HG03175 (cell line): ENCODE data around the gene TCP10L.
"Not testable (repeated sequence)": the region's sequence is repeated elsewhere in the genome, so short reads cannot be mapped to it uniquely, and the experiment has no call there.

Experiments used
- ATAC-seq: cut with Tn5 transposase; IDR thresholded peaks from one replicate; pipeline ENCODE4 v1.9.1; 2021; ENCODE audit warnings: mild to moderate bottlenecking, moderate library complexity; ENCODE audit not compliant: unreplicated experiment

Gene TCP10L

DNA sequence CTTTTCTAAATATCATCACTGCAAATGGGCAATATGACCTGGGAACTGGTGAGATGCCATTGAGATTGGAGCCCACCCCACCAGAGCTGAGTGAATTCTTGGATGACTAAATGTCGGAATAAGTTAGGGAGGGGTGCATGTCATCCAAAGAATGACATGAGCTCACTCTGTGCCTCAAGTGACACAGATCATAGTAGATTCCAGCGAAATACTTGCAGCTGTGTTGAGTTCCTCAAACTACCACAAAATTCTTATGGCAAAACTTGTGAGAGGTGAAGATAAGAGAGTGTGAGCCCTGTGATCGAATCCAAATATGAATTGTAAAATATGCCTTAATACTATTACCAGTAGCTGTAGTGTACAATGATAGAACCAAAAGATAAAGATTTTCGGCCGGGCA, 2.3 kb upstream of the TCP10L start:
- no peak for ATAC-seq

DNA sequence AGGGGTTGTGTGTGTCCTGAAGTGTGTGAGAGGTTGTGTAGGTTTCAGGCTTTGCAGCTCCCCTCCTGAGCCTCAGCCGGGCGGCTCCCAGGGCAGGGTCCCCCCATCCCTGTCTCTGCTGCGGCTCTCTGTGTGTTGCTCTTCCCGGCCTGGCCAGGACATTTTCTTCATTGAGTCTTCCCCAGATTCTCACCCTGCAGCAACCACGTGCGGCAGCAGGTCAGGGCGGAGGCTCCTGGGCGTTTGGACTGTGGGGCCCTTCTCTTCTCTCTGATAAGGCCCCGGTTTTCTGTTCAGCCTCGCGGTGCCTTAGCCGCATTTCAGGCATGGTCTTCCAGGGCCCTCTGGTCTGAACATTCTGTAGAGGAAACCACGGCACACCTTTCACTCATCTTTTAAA, 1.8 kb upstream of the TCP10L start:
- no peak for ATAC-seq

DNA sequence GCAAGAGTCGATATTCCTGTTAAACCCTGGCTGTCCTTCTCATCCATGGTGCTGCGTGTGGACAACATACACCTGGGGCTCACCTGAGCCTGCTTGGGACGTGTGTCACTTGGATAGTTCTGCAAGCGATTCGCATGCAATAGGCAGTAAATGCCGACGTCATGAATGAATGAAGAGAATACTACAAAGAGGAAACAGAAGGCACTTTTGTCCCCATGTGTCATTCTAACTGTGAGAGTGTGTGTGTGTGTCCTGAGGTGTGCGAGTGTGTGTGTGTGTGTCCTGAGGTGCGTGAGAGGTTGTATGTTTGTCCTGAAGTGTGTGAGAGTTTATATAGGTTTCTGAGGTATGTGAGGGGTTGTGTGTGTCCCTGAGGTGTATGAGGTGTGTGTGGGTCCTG, 647 bp upstream of the TCP10L start:
- ATAC-seq, result no peak

DNA sequence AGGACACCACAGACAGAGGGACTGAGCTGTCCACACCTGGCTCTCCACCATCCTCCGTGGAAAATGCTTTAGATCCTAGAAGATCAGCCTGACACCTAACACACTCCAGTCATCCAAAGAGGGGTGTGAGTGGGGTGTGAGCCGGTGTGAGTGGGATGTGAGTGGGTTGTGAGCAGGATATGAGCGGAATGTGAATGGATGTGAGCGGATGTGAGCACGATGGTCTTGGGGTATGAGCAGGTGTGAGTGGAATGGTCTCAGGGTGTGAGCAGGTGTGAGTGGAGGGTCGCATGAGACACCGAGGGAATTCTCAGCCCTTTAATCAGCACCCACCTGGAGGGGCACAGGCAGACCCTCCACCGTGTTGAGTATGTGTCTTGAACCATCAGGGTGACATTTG, 851 bp downstream of the TCP10L start:
- no peak for ATAC-seq

DNA sequence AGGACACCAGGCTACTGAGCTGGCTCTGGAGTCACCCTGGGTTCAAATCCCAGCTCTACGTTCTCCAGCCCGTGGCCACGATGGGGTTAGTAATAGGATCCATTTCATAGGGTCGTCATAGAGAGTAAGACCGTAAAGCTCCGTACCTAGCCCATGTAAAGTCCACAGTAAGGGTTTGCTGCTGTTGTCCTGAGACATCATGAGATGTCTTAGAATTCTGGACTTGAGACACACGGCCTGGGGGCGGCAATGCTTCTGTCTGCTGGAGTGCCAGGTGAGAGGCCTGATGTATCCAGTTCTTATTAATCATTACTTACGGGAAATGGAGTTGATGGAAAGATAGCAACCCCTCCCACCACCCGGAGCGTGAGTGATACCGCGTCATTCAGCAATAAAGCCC, 3.6 kb downstream of the TCP10L start:
- ATAC-seq, result no peak

DNA sequence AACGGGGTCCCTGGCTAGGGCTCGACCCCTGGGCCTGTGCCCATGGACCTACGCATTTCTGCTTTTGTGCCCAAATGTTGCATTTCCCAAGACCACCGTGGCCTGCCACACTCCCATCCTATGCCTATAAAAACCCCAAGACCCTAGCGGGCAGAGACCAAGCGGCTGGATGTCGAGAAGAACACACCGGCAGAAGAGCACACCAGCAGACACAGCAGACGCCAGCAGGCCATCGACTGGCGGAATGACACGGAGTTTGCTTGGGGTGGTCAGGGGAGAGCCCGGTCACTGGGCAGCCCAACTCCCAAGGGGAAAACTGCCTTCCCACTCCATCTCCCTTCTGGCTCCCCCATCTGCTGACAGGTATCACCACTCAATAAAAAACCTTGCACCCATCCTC, 4.4 kb downstream of the TCP10L start:
- no peak for ATAC-seq

DNA sequence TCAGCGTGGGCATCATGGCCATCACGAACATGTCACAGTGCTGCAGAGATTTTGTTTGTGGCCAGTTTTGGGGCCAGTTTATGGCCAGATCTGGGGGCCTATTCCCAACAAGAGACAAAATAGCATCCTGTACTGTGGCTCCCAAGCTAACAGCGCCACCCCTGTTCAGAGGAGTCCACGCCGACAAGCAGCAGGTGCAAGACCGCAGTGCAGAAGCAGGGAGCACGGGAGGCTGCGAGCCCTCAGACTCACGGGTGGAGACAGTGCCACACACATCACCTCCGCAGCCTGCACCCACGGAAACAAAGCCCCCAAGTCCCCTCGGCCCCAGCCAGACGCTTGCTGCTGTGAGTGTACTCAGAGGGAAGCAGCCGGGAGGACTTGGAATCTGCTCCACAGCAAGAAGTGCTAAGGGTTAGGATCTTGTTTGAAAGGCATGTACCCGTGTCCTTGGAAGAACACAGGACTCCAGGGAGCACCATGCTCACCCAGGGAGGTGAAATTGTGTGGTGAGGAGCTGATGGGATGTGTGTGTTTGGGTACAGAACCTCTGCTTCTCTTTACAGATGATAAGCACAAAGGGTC, 7.1 kb downstream of the TCP10L start:
- ATAC-seq, result no peak

DNA sequence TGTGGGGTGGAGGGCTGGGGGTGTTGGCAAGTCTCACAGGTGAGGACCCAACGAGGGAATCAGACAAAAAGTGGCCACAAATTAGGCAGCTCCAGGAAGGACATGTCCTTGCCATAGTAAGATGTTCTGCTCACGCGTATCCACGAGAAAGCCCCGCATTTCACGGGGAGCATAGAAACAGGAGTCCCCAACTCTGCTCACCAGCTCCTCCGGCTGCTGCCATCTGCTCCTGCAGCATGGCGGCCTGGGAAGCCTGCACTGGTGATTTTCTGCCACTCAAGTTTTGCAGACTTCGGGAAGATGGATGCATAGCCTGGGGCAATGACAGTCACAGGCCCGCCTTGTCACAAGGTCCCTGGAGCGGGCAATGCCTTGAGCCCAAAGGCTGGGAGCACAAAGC, 9.3 kb downstream of the TCP10L start:
- ATAC-seq, result no peak

DNA sequence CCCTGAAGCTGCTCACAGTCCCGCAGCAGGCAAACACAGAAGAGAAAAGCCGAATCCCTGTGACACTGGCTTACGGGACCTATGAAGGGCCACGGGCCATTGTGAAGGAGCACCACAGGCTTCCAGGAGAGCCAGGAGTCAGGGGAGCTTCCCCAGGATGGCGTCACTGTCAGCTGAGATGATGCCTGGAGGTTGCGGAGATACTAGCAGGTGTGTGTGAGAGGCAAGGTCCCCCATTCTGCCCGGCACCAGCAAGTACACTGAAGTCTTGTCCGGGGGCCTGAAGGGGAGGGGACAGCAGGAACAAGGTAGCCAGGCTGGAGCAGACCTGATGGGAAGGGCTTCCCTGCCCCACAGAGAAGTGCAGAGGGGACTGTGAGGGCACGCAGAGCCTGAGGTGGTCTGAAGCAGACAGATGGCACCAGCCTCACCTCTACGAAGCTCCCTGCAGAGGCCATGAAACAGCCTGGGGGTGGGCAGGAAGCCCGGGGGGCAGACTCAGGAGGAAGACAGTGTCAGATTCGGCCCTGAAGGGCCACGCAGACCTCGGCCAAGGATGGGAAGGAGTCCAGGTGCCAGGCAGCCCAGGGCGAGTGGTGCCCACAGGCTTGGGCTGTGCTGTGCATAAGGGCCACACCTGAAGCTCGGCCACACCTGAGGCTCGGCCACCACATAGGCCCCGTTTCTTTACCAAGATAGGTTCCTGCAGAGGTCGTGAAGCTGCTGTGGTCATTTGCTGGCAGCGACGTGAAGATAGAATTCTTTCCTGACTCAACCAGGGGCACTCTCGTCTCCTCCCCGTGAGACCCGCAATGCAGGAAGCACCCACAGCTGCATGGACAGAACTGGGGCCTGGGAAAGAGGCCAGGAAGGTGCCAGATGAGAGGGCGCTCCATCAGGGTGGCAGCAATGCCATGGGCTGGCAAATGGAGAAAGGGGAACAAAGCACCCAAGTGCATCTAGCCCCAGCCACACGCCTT, 10.1 kb downstream of the TCP10L start:
- ATAC-seq, result no peak

DNA sequence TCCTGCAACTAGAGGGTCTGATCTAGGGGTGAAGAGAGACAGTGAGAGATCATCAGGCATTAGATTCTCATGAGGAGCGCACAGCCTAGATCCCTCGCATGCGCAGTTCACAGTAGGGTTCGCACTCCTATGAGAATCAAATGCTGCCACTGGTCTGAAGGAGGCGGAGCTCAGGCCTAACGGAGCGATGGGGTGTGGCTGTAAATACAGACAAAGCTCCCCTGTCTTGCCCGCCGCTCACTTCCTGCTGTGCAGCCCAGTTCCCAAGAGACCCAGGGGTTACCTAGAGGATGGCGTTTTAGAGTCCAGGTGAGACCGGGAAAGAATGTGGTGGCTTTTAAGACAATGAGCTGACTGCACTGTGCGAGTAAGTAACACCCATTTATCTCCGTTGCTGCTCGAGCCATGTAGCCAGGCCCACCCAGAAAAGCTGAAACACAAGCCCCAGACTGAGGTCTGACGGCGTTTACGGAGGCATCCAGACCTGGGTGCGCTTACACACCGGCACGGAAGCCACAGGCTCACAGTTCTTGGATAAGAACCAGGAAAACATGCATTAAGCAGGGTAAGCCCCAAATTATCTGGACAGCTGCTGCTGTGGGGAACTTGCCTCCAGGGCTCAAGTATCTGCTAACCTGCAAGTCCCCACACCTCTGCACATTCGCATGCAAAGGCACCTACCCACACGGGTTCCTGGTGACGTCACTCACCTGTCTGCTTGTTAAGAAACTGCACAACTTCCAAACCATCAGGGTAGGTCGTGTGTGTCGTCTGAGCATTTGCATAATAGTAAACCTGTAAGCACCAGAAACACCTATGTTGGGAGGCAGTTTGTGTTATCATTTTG, 12.5 kb downstream of the TCP10L start:
- ATAC-seq, result no peak

DNA sequence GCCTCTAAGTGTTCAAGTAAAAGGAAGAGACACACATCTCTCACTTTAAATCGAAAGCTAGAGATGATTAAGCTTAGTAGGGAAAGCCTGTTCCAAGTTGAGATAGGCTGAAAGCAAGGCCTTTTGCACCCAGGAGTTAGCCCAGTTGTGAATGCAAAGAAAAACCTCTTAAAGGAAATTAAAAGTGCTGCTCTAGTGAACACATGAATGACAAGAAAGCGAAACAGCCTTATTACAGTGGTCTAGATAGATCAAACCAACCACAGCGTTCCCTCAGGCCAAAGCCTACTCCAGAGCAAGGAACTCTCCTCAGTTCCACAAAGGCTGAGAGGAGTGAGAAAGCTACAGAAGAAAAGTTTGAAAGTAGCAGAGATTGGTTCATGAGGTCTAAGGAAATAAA, 14.9 kb downstream of the TCP10L start:
- ATAC-seq, result no peak

DNA sequence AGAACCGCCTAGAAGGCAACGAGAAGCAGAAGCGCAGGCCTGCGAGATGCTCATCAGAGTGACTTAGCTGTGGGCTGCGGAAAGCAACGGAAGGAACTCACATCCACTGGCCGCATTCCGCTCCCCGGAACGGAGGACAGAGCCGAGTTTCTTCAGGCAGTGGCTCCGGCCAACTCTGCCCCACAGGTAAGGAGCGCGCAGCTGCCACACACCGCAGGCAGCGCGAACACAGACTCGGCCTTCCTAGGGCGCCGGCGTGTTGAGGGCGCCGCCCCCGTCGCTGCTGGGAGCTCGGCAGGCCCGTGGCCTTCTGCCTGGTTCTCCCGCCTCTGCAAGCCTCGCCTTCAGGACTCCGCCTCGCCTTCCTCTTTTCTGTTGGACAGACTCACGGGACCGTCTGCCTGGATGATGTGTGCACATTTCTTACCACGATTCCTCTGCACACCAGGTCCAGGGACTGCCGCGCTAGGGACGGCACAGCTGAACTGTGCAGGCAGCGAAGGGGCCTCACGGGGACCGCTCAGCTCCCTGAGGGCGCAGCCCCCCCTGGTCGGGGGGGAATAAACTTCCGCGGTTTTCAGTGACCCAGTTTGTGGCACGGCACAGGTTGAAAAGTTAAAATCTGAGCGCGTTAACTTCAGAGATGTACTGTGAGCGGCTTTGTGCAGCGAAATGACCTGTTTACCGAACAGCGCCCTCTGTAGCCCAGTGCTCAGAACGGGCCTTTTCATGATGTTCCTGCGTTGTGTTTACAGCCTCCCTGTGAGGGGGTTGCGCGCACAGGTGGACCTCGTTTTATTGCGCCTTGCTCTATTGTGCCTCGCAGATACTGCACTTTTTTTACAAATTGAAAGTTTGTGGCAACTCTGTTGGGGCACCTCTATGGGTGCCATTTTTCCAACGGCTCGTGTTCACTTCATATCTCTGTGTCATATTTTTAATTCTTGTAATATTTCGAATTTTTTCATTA, 15.8 kb downstream of the TCP10L start:
- ATAC-seq, result peak; percentile 83

DNA sequence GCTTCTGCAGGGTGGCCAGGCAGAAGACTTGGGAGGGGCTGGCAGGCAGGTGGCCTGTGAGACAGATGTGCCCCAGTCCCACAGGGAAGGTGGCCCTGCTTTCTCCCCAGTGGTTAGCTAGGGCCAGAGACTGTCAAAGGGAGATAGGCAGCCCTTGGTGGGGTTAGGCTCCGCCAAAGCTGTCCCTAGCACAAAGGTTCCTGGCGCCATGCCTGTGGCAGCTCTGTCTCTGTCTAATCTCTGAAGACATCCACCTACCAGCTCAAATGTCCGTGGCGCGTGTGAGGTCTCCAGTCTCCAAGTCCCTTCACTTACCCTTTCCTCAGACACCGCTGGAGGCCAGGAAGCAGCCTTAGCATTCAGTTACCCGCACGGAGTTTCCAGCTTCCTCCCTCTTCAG, 17.7 kb downstream of the TCP10L start:
- no peak for ATAC-seq

DNA sequence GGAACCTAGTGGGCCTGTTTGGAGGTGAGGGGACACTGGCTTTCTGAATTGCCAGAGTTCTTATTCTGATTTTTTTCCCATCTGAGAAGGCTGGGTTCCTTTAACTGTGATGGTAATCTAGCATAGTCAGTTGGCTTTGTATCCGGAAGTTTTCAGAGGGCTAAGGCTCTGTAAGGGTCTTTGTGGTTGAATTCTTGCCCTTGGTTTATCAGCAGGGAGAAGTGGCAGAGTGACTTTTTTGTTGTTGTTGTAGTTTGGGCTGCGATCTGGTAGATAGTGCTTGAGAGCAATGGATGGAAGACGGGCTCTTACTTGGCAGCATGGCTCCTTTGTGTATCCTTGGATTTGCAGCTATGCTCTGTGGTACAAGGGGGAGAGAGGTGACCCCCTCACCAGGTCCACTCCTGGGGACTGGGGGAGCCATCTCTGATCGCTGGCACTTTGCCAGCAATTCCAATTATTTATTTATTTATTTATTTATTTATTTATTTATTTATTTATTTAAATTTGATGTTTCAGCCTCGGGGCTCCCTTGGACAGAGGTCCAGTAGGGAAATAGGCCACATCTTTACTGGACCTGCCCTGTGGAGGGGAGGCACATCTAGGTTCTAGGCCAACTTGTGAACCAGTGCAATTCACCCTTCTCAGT, 18.5 kb downstream of the TCP10L start:
- no peak for ATAC-seq

DNA sequence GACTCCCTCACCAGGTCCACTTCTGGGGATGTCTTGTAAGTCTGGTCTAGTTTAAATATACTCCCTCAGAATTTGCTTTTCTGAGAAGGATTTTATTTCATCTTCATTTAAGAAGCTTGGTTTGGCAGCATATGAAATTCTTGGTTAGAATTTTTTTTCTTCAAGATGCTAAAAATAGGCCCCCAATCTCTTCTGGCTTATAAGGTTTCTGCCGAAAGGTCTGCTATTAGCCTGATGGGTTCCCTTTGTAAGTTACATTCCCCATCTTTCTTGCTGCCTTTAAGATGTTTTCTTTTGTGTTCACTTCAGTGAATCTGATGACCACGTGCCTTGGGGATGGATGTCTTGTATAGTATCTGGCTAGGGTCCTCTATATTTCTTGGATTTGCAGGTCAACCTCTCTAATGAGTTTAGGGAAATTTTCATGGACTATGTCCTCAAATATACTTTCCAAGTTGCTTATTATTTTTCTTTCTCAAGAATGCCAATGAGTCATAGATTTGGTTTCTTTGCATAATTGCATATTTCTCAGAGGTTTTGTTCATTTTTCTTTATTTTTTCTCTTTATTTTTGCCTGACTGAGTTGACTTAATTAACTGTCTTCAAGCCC, 19.4 kb downstream of the TCP10L start:
- ATAC-seq, result no peak

DNA sequence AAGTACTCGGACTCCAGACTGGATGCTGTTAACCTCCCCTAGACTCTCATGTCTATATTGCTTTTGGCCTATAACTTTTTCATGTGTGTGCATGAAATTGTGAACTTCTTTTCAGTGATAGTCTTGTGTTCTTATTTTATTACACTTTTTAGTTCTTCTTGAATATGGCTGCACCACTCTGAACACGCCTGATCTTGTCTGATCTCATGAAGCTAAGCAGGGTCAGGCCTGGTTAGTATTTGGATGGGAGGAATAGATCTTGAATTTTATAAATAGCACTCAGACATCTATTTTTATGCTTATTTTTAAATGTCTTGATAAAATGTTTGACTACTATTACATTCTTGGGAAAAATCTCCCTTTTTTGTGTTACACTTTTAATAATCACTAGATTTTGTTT, 22.4 kb downstream of the TCP10L start:
- ATAC-seq, result no peak

DNA sequence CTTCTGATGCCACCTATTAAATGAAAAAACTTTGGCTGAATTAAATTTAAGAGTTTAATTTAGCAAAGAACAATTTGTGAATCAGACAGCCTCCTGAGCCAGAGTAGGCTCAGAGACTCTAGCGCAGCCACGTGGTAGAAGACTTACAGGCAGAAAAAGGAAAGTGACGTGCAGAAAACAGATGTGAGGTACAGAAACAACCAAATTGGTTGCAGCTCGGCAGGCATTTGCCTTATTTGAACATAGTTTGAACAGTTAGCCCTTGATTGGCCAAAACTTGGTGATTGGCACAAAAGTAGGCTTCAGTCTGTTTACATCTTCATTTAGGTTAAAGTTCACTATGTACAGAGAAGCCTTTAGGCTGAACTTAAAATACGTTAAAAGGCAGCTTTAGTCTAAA, 22.9 kb downstream of the TCP10L start:
- ATAC-seq, result no peak

DNA sequence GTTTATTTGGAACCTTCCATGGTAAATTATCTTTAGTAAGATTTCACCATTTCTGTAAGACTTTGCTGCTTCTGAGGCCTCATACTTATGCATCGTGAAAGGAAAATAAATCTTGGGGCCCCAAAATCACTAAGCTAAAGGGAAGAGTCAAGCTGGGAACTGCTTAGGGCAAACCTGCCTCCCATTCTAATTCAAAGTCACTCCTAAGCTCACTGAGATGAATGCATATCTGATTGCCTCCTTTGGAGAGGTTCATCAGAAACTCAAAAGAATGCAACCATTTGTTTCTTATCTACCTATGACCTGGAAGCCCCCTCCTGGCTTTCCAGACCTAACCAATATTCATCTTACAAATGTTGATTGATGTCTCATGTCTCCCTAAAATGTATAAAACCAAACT, 23.8 kb downstream of the TCP10L start:
- not testable (repeated sequence) for ATAC-seq

DNA sequence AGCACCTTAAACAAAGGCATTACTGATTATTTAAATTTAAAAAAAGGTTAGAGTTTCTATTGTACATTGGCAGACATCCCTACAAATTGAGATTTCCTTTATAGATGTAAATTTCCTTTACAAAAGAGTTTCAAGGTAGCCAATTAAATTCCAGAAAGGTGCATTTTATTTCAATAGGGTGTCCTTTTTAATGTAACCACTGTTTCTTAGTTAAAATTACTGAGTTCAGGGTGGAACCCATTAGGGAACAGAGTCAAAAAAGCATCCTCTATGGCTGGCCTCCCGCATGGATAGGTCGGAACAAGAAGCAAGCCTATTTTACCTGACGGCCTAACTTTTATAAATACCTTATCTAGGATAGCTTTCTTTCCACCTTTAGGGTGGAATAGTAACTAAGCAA, 24.4 kb downstream of the TCP10L start:
- ATAC-seq, result no peak
